SK-N-SH (cell line): ENCODE measurements around the gene VCAN. TPM values are rescaled to one million over a fixed set of nuclear protein-coding genes. Genes with fewer than 3 reads are reported as not detected.

Experiments used
- CTCF ChIA-PET: fragments of 300-600, 350-600 bp; formaldehyde crosslinking; extraction: SDS; loops from one replicate; lab custom pipeline; 2021; lab: Yijun Ruan, JAX
- POLR2A ChIA-PET: fragments of 350-600 bp; sonication (Branson Sonifier 250); formaldehyde crosslinking; extraction: SDS; loops from one replicate; lab custom pipeline; 2020; ENCODE audit warnings: antibody characterized with exemption, inconsistent platforms; lab: Yijun Ruan, JAX
- DNase-seq: peaks from one replicate; pipeline ENCODE4 v3.0.0; 2012
- H2AFZ ChIP-seq: fragments of 200-600 bp; sonication (generic); 2 replicates; pipeline ENCODE4 v1.8.1; 2016; ENCODE audit warnings: antibody characterized with exemption, mild to moderate bottlenecking, low read depth
- H3F3A ChIP-seq: fragments of 200-600 bp; sonication (generic); replicated peaks from 2 replicates; pipeline ENCODE3; 2016; ENCODE audit warnings: antibody characterized with exemption, mild to moderate bottlenecking; ENCODE audit not compliant: insufficient read depth
- H3K27ac ChIP-seq, 2 experiments: fragments of 200-500 bp in 1 of 2; fragments of 200-600 bp in 1 of 2; sonication (Bioruptor generic) in 1 of 2; sonication (generic), shearing (Covaris generic) in 1 of 2; 2 replicates each; pipeline versions ENCODE4 v1.5.1 to v1.6.1; 2014 to 2016; ENCODE audit warnings: low read depth in 2 of 2, inconsistent platforms in 1 of 2, low read length in 1 of 2, mild to moderate bottlenecking in 1 of 2, mixed read lengths in 1 of 2
- H3K27me3 ChIP-seq: fragments of 200-600 bp; sonication (generic), shearing (Covaris generic); 2 replicates; pipeline ENCODE4 v1.6.1; 2016; ENCODE audit warnings: mixed run types; ENCODE audit not compliant: insufficient read depth
- H3K36me3 ChIP-seq, 2 experiments: fragments of 200-500 bp in 1 of 2; fragments of 200-600 bp in 1 of 2; sonication (Bioruptor generic) in 1 of 2; sonication (generic) in 1 of 2; replicated peaks in 1 of 2; 2 replicates each; pipeline versions ENCODE3 to v1.5.1; 2014 to 2016; ENCODE audit warnings: low read length in 1 of 2, mild to moderate bottlenecking in 1 of 2; ENCODE audit not compliant: insufficient read depth in 2 of 2, control insufficient read depth in 1 of 2
- H3K4me1 ChIP-seq, 2 experiments: fragments of 200-500 bp in 1 of 2; fragments of 200-600 bp in 1 of 2; sonication (Bioruptor generic) in 1 of 2; sonication (generic), shearing (Covaris generic) in 1 of 2; 2 replicates each; pipeline versions ENCODE4 v1.5.1 to v1.6.1; 2014 to 2016; ENCODE audit warnings: low read depth in 1 of 2, low read length in 1 of 2, mixed run types in 1 of 2; ENCODE audit not compliant: insufficient read depth in 2 of 2, control insufficient read depth in 1 of 2
- H3K4me2 ChIP-seq: fragments of 200-600 bp; sonication (generic), shearing (Covaris generic); 2 replicates; pipeline ENCODE4 v1.6.1; 2017; ENCODE audit warnings: mixed run types
- H3K4me3 ChIP-seq, 2 experiments: fragments of 200-500 bp in 1 of 2; fragments of 200-600 bp in 1 of 2; sonication (Bioruptor generic) in 1 of 2; sonication (generic), shearing (Covaris generic) in 1 of 2; 2 replicates each; pipeline versions ENCODE4 v1.5.1 to v1.8.1; 2014 to 2016; ENCODE audit warnings: low read depth in 2 of 2, inconsistent platforms in 1 of 2, low read length in 1 of 2, mild to moderate bottlenecking in 1 of 2, mixed read lengths in 1 of 2, moderate library complexity in 1 of 2
- H3K79me2 ChIP-seq: fragments of 200-600 bp; sonication (generic); 2 replicates; pipeline ENCODE4 v1.8.1; 2017; ENCODE audit warnings: mild to moderate bottlenecking; ENCODE audit not compliant: insufficient read depth
- H3K9ac ChIP-seq: fragments of 200-600 bp; sonication (generic); 2 replicates; pipeline ENCODE4 v1.6.1; 2017; ENCODE audit warnings: mixed run types
- H3K9me2 ChIP-seq: fragments of 200-600 bp; sonication (generic); 2 replicates; pipeline ENCODE4 v1.6.1; 2017; ENCODE audit warnings: mixed run types
- H3K9me3 ChIP-seq: fragments of 200-600 bp; sonication (generic); 2 replicates; pipeline ENCODE4 v1.6.1; 2017; ENCODE audit warnings: mixed run types, mild to moderate bottlenecking, moderate library complexity
- H4K20me1 ChIP-seq: fragments of 200-600 bp; sonication (generic); 2 replicates; pipeline ENCODE4 v1.6.1; 2017; ENCODE audit warnings: mild to moderate bottlenecking, mixed run types; ENCODE audit not compliant: insufficient read depth
- CTCF ChIP-seq: fragments of 200-600 bp; sonication (generic); IDR thresholded peaks from 2 replicates; pipeline ENCODE4 v1.6.1; 2017; ENCODE audit warnings: antibody characterized with exemption, mild to moderate bottlenecking, moderate library complexity
- ELF1 ChIP-seq: IDR thresholded peaks from 2 replicates; pipeline ENCODE4 v1.4.0; 2012
- EZH2phosphoT487 ChIP-seq: fragments of 200-600 bp; sonication (generic); IDR thresholded peaks from 2 replicates; pipeline ENCODE4 v1.6.1; 2017; ENCODE audit warnings: low read depth, mixed run types, mild to moderate bottlenecking, antibody characterized with exemption, moderate library complexity, borderline replicate concordance
- FOSL2 ChIP-seq: IDR thresholded peaks from 2 replicates; pipeline ENCODE4 v1.4.0; 2012; ENCODE audit warnings: low read depth, mild to moderate bottlenecking, moderate library complexity, borderline replicate concordance
- FOXJ3 ChIP-seq: sonication (generic); formaldehyde crosslinking; IDR thresholded peaks from 2 replicates; pipeline ENCODE4 v1.5.1; 2020; ENCODE audit warnings: mild to moderate bottlenecking, missing genetic modification reagents
- GABPA ChIP-seq: IDR thresholded peaks from 2 replicates; pipeline ENCODE4 v1.4.0; 2012; ENCODE audit warnings: low read depth, mild to moderate bottlenecking
- JUND ChIP-seq: IDR thresholded peaks from 2 replicates; pipeline ENCODE4 v1.4.0; 2012
- MEF2A ChIP-seq: IDR thresholded peaks from 2 replicates; pipeline ENCODE4 v1.4.0; 2012; ENCODE audit warnings: low read depth, borderline replicate concordance
- MXI1 ChIP-seq: IDR thresholded peaks from 2 replicates; pipeline ENCODE4 v1.6.1; 2012; ENCODE audit warnings: mild to moderate bottlenecking, low read depth, low read length, improper control_type of control experiment
- RXRA ChIP-seq: IDR thresholded peaks from 2 replicates; pipeline ENCODE4 v1.4.0; 2012; ENCODE audit warnings: low read depth, mild to moderate bottlenecking, borderline replicate concordance
- SIN3A ChIP-seq: IDR thresholded peaks from 2 replicates; pipeline ENCODE4 v1.6.1; 2012; ENCODE audit warnings: low read depth, mild to moderate bottlenecking, low read length, moderate library complexity, borderline replicate concordance
- SMC3 ChIP-seq: IDR thresholded peaks from 2 replicates; pipeline ENCODE4 v1.6.1; 2012; ENCODE audit warnings: low read depth, low read length, improper control_type of control experiment
- WGBS: methylation state at CpG from one replicate; pipeline ENCODE4 v1.1.6; 2017; ENCODE audit warnings: low lambda C conversion rate; 5-methylcytosine and 5-hydroxymethylcytosine counted together
- polyA plus RNA-seq, 3 experiments: library from polyadenylated mRNA; depleted of rRNA; stranded (reverse); fragments of >200 nt; gene quantifications; 2 replicates each; pipeline ENCODE4 v1.2.3, GENCODE V29; 2012
- TF ChIP-seq, protein P1 (sequence below): fragments of 150-350 bp; IDR thresholded peaks from 2 replicates; pipeline ENCODE4 v1.6.1; 2016; ENCODE audit warnings: mild to moderate bottlenecking, low read depth, low read length
- TF ChIP-seq, protein P2 (sequence below): fragments of 150-350 bp; IDR thresholded peaks from 2 replicates; pipeline ENCODE4 v1.6.1; 2017; ENCODE audit warnings: antibody characterized with exemption, low read length, low read depth, borderline replicate concordance
- TF ChIP-seq, protein P3 (sequence below): IDR thresholded peaks from 2 replicates; pipeline ENCODE4; 2012

VCAN gene
- polyA plus RNA-seq, 1 of the 3 experiments (the other 2 are of a cell fraction): 142 TPM

DNA sequence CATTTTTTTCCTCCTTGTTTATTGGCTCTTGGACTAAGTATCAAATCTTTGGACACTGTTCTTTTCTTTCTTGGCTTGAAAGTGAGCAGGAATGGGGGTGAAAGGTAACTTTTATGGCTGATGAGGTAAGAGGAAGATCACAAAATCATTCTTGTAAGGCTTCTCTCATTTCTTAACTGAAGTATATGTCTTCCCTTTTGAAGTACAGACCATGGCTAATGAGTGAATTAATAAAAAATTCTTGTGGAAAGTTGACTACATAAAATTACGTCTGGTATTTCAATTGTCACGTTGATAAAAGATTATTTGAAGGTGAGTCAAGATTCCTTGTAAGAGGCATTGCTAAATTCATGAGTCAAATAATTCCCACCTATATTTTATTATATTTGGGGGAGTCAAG, 25.1 kb downstream of the VCAN start (continued):
- TF ChIP-seq, protein P1, sequence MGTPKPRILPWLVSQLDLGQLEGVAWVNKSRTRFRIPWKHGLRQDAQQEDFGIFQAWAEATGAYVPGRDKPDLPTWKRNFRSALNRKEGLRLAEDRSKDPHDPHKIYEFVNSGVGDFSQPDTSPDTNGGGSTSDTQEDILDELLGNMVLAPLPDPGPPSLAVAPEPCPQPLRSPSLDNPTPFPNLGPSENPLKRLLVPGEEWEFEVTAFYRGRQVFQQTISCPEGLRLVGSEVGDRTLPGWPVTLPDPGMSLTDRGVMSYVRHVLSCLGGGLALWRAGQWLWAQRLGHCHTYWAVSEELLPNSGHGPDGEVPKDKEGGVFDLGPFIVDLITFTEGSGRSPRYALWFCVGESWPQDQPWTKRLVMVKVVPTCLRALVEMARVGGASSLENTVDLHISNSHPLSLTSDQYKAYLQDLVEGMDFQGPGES: no peak
- no peak for TF ChIP-seq CTCF
- TF ChIP-seq FOXJ3 (CRISPR knock-in tag): no peak
- no peak for TF ChIP-seq EZH2phosphoT487
- no peak for TF ChIP-seq MXI1
- no peak for TF ChIP-seq SIN3A
- no peak for TF ChIP-seq MEF2A
- no peak for TF ChIP-seq GABPA

DNA sequence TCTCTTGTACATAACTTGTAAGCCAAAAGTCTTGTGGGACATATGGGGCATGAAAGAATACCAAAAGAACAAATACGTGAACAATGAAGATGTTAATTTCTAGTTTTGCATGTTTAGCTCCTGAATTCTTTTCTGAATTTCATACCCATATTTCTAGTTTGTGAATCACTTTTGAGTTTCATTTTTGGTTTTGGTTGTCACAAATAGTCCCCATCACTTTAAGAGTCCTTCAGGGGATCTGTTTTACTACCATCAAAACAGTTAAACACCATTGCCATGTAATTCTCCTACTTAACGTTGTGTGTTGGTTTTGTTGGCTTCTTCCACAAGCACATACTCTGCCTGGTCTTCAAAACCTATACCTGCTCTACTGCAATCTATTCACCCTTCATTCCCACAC, 27.0 kb downstream of the VCAN start:
- H3K9me2 ChIP-seq: no peaks in the 10 kb centered on the region
- no peak overlapping the region for H3K9ac ChIP-seq
- no peak overlapping the region for H3K4me2 ChIP-seq
- TF ChIP-seq JUND (no peak), ELF1 (no peak), RXRA (no peak), SMC3 (no peak), FOSL2 (no peak)
- TF ChIP-seq, protein P2, sequence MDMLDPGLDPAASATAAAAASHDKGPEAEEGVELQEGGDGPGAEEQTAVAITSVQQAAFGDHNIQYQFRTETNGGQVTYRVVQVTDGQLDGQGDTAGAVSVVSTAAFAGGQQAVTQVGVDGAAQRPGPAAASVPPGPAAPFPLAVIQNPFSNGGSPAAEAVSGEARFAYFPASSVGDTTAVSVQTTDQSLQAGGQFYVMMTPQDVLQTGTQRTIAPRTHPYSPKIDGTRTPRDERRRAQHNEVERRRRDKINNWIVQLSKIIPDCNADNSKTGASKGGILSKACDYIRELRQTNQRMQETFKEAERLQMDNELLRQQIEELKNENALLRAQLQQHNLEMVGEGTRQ: no peak
- TF ChIP-seq, protein P3, sequence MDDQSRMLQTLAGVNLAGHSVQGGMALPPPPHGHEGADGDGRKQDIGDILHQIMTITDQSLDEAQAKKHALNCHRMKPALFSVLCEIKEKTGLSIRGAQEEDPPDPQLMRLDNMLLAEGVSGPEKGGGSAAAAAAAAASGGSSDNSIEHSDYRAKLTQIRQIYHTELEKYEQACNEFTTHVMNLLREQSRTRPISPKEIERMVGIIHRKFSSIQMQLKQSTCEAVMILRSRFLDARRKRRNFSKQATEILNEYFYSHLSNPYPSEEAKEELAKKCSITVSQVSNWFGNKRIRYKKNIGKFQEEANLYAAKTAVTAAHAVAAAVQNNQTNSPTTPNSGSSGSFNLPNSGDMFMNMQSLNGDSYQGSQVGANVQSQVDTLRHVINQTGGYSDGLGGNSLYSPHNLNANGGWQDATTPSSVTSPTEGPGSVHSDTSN: no peak
- H3K4me3 ChIP-seq: no peak overlapping the region
- no peaks in the 10 kb centered on the region for H3K27me3 ChIP-seq
- 66% methylated on average over 2 of the region's 2 CpGs for WGBS
- no peak for DNase-seq
- H2AFZ ChIP-seq: no peak overlapping the region
- no peaks in the 10 kb centered on the region for H3K9me3 ChIP-seq
- H3F3A ChIP-seq: peaks cover 22% of the 10 kb centered on the region
- ChIA-PET POLR2A (no interaction called here), CTCF (interaction anchor here (1.0 to 1.2 kb wide), 2 partner anchors 61 to 1146 kb away, joined by 3 read pairs; no protein-coding TSS in a partner anchor)
- no peak overlapping the region for H3K27ac ChIP-seq
- peaks cover 94% of the 10 kb centered on the region for H3K79me2 ChIP-seq
- H3K36me3 ChIP-seq: peaks cover 82 to 96% of the 10 kb centered on the region in 2 experiments
- H4K20me1 ChIP-seq: no peaks in the 10 kb centered on the region
- no peaks in the 10 kb centered on the region; a peak in 1 of 4 replicates for H3K4me1 ChIP-seq
